ENCODE measurements around the gene SCN1A.
"Not testable (repeated sequence)": the region's sequence is repeated elsewhere in the genome, so short reads cannot be mapped to it uniquely, and the experiment has no call there.

SCN1A gene

GRCh38 chr2:166135152-166135848 lies 7.5 kb upstream of the SCN1A start:
- no peak for DNase-seq

DNA sequence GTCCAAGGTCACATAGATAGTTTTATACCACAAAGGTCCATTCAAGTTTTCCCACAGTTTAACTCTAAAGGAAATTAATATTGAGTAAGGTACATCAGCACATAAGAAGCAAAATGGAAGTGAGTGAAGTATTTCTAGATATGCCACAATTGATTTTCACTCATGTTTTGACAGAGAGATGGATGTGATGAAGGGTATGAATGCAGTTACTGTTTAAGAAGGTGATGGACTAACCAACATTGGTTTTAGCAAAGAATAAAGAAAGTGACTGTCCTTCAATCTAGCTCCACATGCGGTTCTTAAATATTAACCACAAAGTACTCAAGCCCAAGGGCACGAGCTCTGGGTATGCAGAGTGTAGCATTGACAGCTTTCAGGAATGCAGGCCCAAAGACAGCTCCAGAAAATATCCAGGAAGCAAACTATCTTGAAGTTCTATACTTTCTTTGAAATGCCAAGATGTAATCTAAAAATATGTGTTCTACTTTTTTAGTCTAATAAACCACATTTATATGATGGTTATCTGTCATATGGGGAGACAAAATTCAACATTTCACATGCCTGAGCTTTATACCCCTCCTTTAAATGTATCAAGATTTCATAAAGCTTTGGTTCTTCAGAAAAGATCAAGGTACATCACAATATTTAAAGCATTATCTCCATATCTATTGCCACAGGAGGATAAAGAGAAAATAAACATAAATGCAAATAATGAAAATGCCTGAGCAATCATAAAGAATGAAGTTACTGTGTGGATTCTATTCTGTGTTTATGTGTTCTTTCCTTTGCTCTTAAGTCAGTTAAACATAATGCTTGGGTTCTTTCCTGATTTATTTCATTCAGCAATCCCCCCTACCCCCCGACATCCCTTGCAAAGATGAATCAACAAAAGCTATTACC lies 6.7 kb upstream of the SCN1A start:
- no peak for DNase-seq

DNA sequence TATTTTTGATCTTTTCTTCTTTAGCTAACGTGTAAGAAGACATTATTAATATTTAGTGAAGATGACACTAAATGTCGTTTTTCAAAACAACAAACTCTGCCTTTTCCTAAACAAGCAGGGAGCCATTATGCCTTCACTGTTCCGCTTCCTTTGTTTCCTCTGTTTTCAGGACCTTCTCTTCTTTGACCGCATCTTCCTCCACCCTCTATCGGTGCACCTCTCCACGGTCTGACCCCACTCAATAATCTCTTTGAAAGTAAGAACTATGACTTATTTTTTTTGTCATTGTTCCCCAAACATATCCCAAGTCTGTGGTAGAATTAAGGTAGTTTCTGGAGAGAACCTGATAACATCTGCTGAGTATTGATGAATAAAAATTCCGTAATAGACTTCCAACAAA lies 5.8 kb upstream of the SCN1A start:
- no peak for DNase-seq

DNA sequence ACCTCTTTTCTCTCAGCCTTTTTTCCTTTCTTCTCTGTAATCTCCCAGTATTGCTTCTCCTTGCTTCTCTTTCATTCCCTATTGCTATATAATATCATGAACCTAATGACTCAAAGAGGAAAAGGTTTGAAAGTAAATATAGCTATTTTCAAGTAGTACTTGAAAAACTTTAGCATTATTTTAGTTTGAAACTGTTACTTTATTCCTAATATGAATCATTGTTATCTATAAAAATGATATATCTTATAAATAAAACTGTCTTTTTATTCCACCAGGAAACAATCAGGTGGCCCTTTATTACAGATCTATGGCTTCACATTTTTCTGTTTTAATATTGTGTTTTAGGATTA lies 311 bp upstream of the SCN1A start:
- no peak for DNase-seq

DNA sequence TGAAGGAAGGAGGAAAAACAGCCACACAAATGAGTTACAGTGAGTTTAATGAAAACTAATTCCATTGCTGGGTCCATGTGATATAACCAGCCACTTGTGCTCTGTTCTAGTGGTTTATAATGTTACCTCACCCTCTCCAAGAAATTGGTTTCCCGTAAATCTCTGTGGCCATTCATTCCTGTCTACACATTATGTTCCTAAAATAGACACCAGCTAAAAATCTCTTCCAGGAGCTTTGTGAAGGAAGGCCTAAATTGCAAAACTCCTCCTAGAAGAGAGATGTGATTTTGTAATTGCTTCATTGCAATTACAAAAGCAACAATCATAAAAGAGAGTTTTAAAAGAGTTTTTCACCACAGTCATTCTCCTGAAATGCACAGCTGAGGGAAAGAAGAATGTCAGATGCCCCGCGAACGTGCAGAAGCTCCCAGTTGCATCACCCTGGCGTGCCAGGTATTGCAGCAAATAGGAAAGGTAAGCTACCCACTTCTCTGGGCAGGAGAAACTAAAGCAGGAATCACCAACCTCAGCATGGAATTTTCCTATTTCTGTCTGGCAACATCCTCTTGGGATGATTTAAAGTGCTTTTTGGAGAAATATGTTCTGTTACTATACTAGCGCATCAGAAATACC lies 1.7 kb downstream of the SCN1A start:
- no peak for DNase-seq

DNA sequence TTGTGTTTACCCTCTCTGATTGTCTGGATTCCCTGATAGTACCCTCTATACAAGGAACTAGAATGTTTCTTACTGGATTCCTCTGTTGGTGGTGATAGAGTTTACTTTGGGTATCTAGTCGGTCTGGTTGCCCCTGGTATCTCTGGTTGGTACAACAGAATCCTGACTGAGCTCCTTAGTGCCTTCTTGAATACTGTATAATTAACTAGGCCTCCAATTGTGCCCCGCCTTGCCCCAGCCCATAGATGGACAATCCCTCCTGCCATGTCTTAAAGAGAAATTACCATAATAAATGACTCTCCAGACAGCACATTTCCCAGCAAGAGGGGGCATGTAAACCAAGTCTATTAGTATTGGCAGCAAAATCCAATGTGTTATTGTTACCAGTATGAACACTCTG lies 2.3 kb downstream of the SCN1A start:
- DNase-seq: no peak

DNA sequence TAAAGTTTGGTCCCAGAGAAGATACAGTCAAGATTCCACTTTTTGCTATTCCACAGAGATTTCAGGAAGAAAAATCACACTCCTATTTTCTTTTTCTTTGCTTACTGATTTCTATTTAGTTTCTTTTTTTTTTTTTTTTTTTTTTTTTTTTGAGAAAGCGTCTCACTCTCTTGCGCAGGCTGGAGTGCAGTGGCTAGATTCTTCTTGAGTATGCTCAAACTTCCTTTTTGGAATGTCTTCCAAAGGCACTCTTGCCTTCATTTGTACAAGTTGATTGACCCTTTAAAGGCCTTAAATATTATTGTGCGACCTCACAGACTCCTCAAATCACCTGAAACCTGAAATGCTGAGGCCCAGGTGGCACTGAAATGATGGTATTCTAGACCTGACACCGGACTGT lies 9.6 kb downstream of the SCN1A start:
- no peak for DNase-seq

GRCh38 chr2:166117491-166117890 lies 10.3 kb downstream of the SCN1A start:
- DNase-seq: no peak

DNA sequence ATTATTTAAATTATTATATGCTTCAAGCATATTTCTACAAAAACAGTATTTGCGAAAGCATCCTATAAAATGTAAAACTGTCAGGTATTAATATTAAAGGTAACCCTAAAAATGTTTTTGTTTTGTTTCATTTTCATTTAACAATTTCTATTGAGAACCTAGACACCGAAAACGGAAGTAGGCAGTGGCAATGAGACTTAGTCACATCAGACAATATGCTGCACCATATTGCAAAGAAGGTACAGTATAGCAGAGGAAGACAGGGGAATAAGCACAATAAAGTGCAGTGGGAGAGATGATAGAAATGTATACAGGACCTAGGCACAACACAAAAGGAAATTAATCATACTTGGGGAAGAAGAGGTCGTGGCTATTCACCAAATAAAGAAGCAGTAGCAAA lies 12.2 kb downstream of the SCN1A start:
- DNase-seq: no peak

DNA sequence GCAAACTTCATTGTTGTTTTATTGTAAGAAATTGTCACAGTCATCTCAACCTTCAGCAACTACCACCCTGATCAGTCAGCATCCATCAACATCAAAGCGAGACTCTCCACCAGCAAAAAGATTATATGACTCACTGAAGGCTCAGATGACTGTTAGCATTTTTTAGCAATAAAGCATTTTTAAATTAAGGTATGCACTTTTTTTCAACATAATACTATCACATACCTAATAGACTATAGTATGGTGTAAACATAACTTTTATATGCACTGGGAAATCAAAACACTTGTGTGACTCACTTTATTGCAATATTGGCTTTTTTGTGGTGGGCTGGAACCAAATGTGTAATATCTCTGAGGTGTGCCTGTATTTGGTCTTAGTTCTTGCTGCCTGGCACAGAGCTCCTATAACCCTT lies 15.6 kb downstream of the SCN1A start:
- no peak for DNase-seq

GRCh38 chr2:166106431-166107015 lies 21.3 kb downstream of the SCN1A start:
- DNase-seq: no peak

GRCh38 chr2:166104773-166105172 lies 23.0 kb downstream of the SCN1A start:
- no peak for DNase-seq

- no peak for DNase-seq
These were observed 23.7 kb downstream of the SCN1A start for GRCh38 chr2:166104084-166104483.

DNA sequence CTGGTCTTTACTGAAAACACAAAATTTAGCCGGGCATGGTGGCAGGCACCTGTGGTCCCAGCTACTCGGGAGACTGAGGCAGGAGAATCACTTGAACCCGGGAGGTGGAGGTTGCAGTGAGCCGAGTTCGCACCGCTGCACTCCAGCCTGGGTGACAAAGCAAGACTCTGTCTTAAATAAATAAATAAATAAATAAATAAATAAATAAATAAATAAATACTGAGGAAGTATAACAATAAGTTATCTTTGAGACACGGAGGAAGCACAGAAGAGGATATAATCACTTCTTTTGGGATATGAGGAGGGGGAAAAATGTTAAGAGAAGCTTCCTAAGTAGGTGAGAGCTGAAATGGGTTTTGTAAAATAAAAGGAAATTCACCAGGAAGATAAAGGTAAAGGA lies 24.5 kb downstream of the SCN1A start:
- DNase-seq: not testable (repeated sequence)

DNA sequence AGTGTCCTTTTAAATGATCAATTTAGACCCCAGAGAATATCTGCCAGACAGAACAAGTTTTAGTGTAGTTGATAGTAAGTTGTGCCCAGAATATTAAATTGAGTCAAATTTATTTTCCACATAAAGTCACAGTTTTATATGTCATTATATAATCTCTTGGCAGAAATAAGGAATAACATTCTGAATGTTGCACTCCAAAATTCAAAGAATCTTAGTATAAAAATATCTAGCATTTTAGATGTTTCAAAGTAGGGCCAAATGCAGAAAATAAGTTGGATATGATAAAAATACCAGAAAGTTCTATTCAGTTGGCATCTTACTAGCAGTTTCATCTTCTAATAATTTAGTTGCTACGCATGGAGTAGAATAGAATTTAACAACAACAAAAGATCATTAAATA lies 33.5 kb downstream of the SCN1A start:
- no peak for DNase-seq

DNA sequence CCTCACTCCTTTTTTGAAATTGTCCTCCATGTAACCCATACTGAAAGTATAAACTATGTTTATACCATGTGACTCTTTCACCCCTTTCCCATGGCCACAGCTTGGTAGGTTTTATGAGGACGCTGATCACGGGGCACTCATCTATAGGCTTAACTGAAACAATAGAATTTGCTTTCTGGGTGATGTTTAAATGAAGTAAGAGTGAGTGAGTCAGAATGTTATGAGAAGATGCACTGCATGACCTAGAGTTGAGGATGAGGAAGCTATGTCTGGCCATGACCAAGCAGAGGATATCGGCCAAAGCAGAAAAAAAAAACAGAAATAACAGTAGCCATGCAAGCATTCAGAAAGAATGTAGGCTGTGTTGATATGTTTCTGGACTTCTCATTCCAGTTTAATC lies 34.9 kb downstream of the SCN1A start:
- DNase-seq: no peak

DNA sequence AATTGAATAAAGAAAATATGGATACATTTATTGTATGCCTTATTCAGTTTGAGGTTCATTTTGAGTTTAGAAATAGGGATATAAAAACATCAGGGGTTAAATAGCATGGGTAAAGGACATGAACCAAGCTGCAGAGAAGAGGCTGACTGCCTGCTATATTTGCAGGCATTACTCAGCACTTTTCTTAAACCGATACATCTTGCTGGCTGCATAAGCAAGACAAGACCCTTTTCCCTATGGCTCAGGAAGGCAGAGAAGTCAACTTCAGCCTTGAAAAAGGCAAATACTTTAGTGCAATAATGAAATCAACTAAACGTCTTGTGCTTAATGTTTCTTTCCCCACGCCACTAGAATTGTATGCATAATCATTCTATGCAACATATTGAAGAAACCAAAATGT lies 36.4 kb downstream of the SCN1A start:
- no peak for DNase-seq

- no peak for DNase-seq
These were observed 36.9 kb downstream of the SCN1A start for GRCh38 chr2:166090908-166091307.

DNA sequence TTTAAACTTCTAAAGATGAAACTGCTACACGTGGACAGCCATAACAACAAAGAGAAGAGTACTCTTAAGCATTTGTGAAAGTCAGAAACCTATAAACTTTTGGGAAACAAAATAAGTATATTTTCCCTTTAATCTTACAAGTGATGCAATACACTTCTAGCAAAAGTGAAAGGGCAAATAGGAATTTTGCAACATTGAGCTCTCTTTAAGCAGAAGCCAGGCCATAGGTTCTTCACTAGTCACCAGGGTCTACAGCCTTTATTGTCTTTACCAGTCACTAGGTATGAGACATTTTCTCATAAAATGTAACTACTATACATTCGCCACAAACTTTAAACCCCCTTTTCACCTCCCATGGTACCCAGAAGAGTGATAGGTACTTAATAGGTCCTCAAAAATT lies 37.5 kb downstream of the SCN1A start:
- no peak for DNase-seq

- no peak for DNase-seq
These were observed 39.2 kb downstream of the SCN1A start for GRCh38 chr2:166088634-166089033.

DNA sequence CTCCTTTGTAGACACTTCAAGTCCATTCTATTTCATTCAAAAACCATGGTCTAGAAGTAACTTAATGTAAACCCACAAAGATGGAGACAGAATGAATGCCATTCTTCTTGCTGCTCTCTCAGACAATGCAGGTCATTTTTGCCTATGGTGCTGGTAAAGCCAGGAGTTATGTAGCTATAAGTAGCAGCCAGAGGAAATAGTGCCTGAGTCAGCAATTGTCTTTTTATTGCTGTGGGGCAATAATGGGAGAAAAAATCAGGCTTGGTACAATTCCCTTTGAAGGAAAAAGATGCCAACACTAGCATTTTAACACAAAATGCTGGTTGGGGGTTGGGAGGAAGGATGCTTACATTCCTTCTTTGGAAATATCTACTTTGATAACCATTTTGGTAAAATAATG lies 43.5 kb downstream of the SCN1A start:
- no peak for DNase-seq

GRCh38 chr2:166082736-166083135 lies 45.1 kb downstream of the SCN1A start:
- no peak for DNase-seq

- no peak for DNase-seq
These were observed 46.0 kb downstream of the SCN1A start for GRCh38 chr2:166081852-166082251.
